ENCODE measurements around the gene DCAF4.

The DCAF4 gene

GRCh38 chr14:72926292-72927028 lies at the start of gene DCAF4:
TSS of gene DCAF4 (plus strand) at chr14:72926464. CDS start at chr14:72937979, 11,515 bp downstream.
- DNase-seq = peak; percentile 96

- no peak for DNase-seq
These were observed 49.6 kb upstream of the DCAF4 start for GRCh38 chr14:72876710-72877063.

- no peak for DNase-seq
These were observed 47.5 kb upstream of the DCAF4 start for GRCh38 chr14:72878746-72879145.

- DNase-seq = no peak
These were observed 46.8 kb upstream of the DCAF4 start for GRCh38 chr14:72879431-72879830.

- DNase-seq = no peak
These were observed 46.1 kb upstream of the DCAF4 start for GRCh38 chr14:72880164-72880563.

- DNase-seq = no peak
These were observed 45.4 kb upstream of the DCAF4 start for GRCh38 chr14:72880820-72881219.

- DNase-seq = no peak
These were observed 44.7 kb upstream of the DCAF4 start for GRCh38 chr14:72881543-72881942.

GRCh38 chr14:72882047-72882446 lies 44.2 kb upstream of the DCAF4 start:
- no peak for DNase-seq

GRCh38 chr14:72882463-72882862 lies 43.8 kb upstream of the DCAF4 start:
- no peak for DNase-seq

- no peak for DNase-seq
These were observed 43.2 kb upstream of the DCAF4 start for GRCh38 chr14:72883109-72883508.

- DNase-seq = no peak
These were observed 42.3 kb upstream of the DCAF4 start for GRCh38 chr14:72883961-72884360.

- no peak for DNase-seq
These were observed 41.9 kb upstream of the DCAF4 start for GRCh38 chr14:72884386-72884785.

GRCh38 chr14:72887514-72887913 lies 38.8 kb upstream of the DCAF4 start:
- no peak for DNase-seq

GRCh38 chr14:72888192-72888591 lies 38.1 kb upstream of the DCAF4 start:
- no peak for DNase-seq

- no peak for DNase-seq
These were observed 37.5 kb upstream of the DCAF4 start for GRCh38 chr14:72888636-72889201.

GRCh38 chr14:72889366-72889765 lies 36.9 kb upstream of the DCAF4 start:
- no peak for DNase-seq

GRCh38 chr14:72891666-72892102 lies 34.6 kb upstream of the DCAF4 start:
- DNase-seq = no peak

GRCh38 chr14:72892103-72892878 lies 34.0 kb upstream of the DCAF4 start:
- peak; percentile 32 for DNase-seq

GRCh38 chr14:72892879-72893635 lies 33.2 kb upstream of the DCAF4 start:
- DNase-seq = peak; percentile 28

- peak; percentile 95 for DNase-seq
These were observed 32.5 kb upstream of the DCAF4 start, which contains the start of gene DPF3 for GRCh38 chr14:72893636-72894322. TSS of gene DPF3 (minus strand) at chr14:72894101. CDS start at chr14:72894088, 13 bp downstream.

GRCh38 chr14:72894323-72894622 lies 32.0 kb upstream of the DCAF4 start:
- no peak for DNase-seq

- DNase-seq = peak; percentile 5
These were observed 31.5 kb upstream of the DCAF4 start for GRCh38 chr14:72894623-72895378.

Data from activated CD4-positive, alpha-beta T cell treated with anti-CD3 and anti-CD28 coated beads for 48 hours (primary cell).